BLaER1 (cell line): ENCODE results near the gene SMAD1.
A peak's percentile ranks its signal among the peaks of the same experiment; 100 is the strongest.

Experiments used
- H3K27ac ChIP-seq: shearing (Covaris generic); formaldehyde crosslinking; 2 replicates; pipeline ENCODE4 v1.8.1; 2022
- H3K27me3 ChIP-seq: shearing (Covaris generic); formaldehyde crosslinking; 2 replicates; pipeline ENCODE4 v1.8.1; 2022
- H3K36me3 ChIP-seq: shearing (Covaris generic); formaldehyde crosslinking; 2 replicates; pipeline ENCODE4 v1.8.1; 2022
- H3K4me1 ChIP-seq: shearing (Covaris generic); formaldehyde crosslinking; 2 replicates; pipeline ENCODE4 v1.8.1; 2022
- H3K4me2 ChIP-seq: shearing (Covaris generic); formaldehyde crosslinking; 2 replicates; pipeline ENCODE4 v1.8.1; 2022
- H3K4me3 ChIP-seq: shearing (Covaris generic); formaldehyde crosslinking; 2 replicates; pipeline ENCODE4 v1.8.1; 2022
- H3K9ac ChIP-seq: shearing (Covaris generic); formaldehyde crosslinking; 2 replicates; pipeline ENCODE4 v1.8.1; 2022
- H3K9me3 ChIP-seq: shearing (Covaris generic); formaldehyde crosslinking; 2 replicates; pipeline ENCODE4 v1.8.1; 2022
- H4K20me1 ChIP-seq: shearing (Covaris generic); formaldehyde crosslinking; 2 replicates; pipeline ENCODE4 v1.8.1; 2022
- Cebpa-rat ChIP-seq: shearing (Covaris generic); IDR thresholded peaks from 2 replicates; pipeline ENCODE4 v1.8.1; 2022

Gene SMAD1

DNA sequence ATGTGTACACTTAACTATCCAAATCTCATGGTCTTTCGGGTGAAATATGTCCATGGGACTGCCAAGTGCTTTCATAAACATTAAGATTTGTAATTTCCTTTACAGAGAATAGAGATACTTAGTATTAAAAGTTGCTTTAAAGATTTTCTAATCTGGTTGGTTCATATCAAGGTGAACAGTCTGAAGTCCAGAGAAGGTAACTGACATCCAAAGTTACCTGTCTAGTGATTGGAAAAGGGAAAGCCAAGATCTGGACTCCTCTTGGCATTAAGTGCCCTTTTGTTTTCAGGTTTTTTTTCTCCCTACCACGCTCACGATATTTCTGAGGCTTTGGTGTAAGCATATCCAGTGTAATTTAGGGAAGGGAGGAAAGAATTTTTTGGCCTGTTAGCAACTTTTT, 5.0 kb downstream of the SMAD1 start:
- Histone ChIP-seq H3K4me3 (no peak overlapping the region), H3K4me1 (peaks cover 79% of the 10 kb centered on the region), H3K27ac (no peak overlapping the region), H3K27me3 (no peaks in the 10 kb centered on the region), H3K9me3 (no peaks in the 10 kb centered on the region), H3K9ac (no peak overlapping the region), H4K20me1 (peaks cover 72% of the 10 kb centered on the region), H3K36me3 (0 out of 2 replicates have a peak, but pooled peaks cover 4% of the 10 kb centered on the region), H3K4me2 (peak overlapping the region; percentile 66)
- no peak for TF ChIP-seq Cebpa-rat

GRCh38 chr4:145487631-145488030, 6.0 kb downstream of the SMAD1 start:
- peaks cover 86% of the 10 kb centered on the region for H3K4me1 ChIP-seq
- H3K9me3 ChIP-seq = no peaks in the 10 kb centered on the region
- no peak overlapping the region for H3K4me3 ChIP-seq
- no peak overlapping the region for H3K27ac ChIP-seq
- peak overlapping the region; percentile 48; the same call in 1 of the 2 replicates for H3K9ac ChIP-seq
- TF ChIP-seq Cebpa-rat = no peak
- no peaks in the 10 kb centered on the region for H3K27me3 ChIP-seq
- H3K36me3 ChIP-seq = 0 out of 2 replicates have a peak, but pooled peaks cover 4% of the 10 kb centered on the region
- H3K4me2 ChIP-seq = peak overlapping the region; percentile 66
- peaks cover 82% of the 10 kb centered on the region for H4K20me1 ChIP-seq

DNA sequence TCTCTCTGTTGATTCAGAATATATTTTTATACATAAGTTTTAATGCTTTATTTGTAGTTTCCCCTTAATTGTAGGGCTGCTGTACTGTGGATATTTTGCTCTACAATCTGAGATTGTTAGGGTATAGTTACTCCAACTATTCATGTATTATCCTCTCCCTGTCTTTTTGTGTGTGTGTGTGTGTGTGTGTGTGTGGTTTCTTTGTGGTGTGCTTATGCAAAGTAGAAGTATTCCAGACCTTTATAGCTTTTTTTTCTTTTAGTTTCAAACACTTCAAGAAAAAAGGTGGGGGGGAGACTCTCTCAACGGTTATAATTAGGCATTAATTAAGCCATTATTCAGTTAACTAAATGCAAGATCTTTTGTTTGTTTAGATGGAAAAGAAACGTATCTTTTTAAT, 6.7 kb downstream of the SMAD1 start:
- Histone ChIP-seq H3K4me1 (peaks cover 92% of the 10 kb centered on the region), H3K4me2 (peak overlapping the region; percentile 66), H3K27me3 (no peaks in the 10 kb centered on the region), H3K9ac (no peak overlapping the region), H3K9me3 (no peaks in the 10 kb centered on the region), H3K36me3 (0 out of 2 replicates have a peak, but pooled peaks cover 4% of the 10 kb centered on the region), H4K20me1 (peaks cover 89% of the 10 kb centered on the region), H3K4me3 (no peak overlapping the region), H3K27ac (no peak overlapping the region)
- no peak for TF ChIP-seq Cebpa-rat

GRCh38 chr4:145489556-145489955, 7.9 kb downstream of the SMAD1 start:
- no peak overlapping the region for H3K27ac ChIP-seq
- H3K27me3 ChIP-seq = no peaks in the 10 kb centered on the region
- H3K4me1 ChIP-seq = peaks cover 92% of the 10 kb centered on the region
- H3K4me3 ChIP-seq = no peak overlapping the region
- H4K20me1 ChIP-seq = peaks cover 95% of the 10 kb centered on the region
- H3K9ac ChIP-seq = no peak overlapping the region
- no peaks in the 10 kb centered on the region for H3K9me3 ChIP-seq
- no peak for TF ChIP-seq Cebpa-rat
- H3K36me3 ChIP-seq = 0 out of 2 replicates have a peak, but pooled peaks cover 4% of the 10 kb centered on the region
- peak overlapping the region; percentile 13; the same call in 1 of the 2 replicates for H3K4me2 ChIP-seq

DNA sequence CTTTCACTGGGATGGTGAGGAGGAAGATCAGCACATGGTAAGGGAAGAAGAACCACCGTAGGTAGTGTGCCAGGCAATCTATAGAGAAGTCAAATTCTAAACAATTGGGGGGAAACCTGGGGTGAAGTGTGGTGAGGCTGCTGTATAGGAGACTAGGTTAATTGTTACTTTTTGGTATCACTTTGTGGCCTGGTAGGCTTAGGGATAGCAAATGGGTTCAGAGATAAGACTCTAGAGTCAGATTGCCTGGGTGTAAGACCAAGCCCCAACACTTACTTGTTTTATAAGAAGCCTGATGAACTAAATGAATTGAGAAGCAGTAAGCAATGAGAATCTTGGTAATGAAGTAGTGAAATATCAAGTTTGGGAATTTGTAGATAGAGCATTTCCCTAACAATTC, 8.7 kb downstream of the SMAD1 start:
- Histone ChIP-seq H4K20me1 (peaks cover 94% of the 10 kb centered on the region), H3K9ac (no peak overlapping the region), H3K4me2 (peak overlapping the region; percentile 13; the same call in 1 of the 2 replicates), H3K27ac (no peak overlapping the region), H3K36me3 (no peaks in the 10 kb centered on the region; the same call in 1 of the 2 replicates), H3K9me3 (no peaks in the 10 kb centered on the region), H3K4me3 (no peak overlapping the region), H3K4me1 (peaks cover 90% of the 10 kb centered on the region), H3K27me3 (no peaks in the 10 kb centered on the region)
- TF ChIP-seq Cebpa-rat = no peak

DNA sequence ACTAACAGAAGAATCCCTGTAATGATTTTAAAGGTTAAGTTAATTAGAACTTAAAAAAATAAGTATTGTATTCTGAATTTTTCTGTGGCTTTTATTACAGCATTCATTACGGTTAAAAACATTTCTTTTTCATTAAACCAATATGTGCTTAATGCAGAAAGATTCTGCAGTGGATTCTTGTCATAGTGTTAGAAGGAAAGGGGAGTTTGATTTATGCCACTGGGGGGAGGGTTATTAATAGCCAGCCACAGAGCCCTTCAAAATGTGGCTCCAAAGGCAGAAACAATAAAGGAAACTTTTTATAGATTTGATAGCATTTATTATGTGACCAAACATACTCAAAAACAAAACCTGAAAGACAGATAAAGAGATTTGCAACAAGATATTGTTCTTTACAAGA, 9.1 kb downstream of the SMAD1 start:
- H3K4me2 ChIP-seq = 0 out of 2 replicates have a peak overlapping the region, but pooled peaks have one; percentile 26
- H3K4me1 ChIP-seq = peaks cover 86% of the 10 kb centered on the region
- H3K27ac ChIP-seq = no peak overlapping the region
- H3K9me3 ChIP-seq = no peaks in the 10 kb centered on the region
- H4K20me1 ChIP-seq = peaks cover 90% of the 10 kb centered on the region
- H3K4me3 ChIP-seq = no peak overlapping the region
- H3K9ac ChIP-seq = no peak overlapping the region
- no peak for TF ChIP-seq Cebpa-rat
- no peaks in the 10 kb centered on the region for H3K27me3 ChIP-seq
- no peaks in the 10 kb centered on the region; the same call in 1 of the 2 replicates for H3K36me3 ChIP-seq

DNA sequence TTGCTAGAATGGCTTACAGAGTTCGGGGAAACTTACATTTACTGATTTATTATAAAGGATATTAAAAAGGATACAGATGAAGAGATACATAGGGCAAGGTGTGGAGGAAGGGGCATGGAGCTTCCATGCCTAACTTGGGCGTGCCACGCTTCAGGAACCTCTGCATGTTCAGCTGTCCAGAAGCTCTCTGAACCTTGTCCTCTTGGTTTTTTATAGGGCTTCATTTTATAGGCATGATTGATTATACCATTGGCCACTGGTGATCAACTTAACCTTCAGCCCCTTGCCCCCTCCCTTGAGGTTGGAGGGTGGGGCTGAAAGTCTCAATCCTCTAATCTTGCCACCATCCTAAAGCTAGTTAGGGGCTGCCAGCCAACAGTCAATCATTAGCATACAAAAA, 10.7 kb downstream of the SMAD1 start:
- Histone ChIP-seq H3K9ac (no peak overlapping the region), H3K4me1 (peaks cover 70% of the 10 kb centered on the region), H3K9me3 (no peaks in the 10 kb centered on the region), H4K20me1 (peaks cover 75% of the 10 kb centered on the region), H3K36me3 (no peaks in the 10 kb centered on the region; the same call in 1 of the 2 replicates), H3K4me2 (no peak overlapping the region; the same call in 1 of the 2 replicates), H3K27ac (no peak overlapping the region), H3K4me3 (no peak overlapping the region), H3K27me3 (no peaks in the 10 kb centered on the region)
- TF ChIP-seq Cebpa-rat = no peak

DNA sequence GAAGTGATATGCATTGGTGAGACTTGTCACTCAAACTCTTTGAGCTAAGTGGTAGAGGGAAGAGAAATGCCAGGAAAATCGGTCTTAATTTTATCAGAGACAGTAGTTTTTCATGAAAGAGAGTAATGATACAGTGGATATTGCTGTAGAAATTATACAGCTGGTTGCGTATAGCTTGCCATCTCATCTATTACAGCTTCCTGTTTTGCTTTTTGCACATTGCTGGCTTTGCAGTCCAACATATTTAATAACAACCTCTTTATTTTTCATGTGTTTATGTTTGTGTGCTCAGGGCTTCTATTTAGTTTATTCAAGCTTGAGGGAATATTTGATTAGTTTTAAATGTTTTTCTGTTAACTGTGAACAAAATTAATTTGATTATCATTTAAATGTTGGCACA, 11.5 kb downstream of the SMAD1 start:
- no peak overlapping the region; the same call in 1 of the 2 replicates for H3K4me2 ChIP-seq
- H3K4me1 ChIP-seq = peaks cover 63% of the 10 kb centered on the region
- peaks cover 67% of the 10 kb centered on the region for H4K20me1 ChIP-seq

DNA sequence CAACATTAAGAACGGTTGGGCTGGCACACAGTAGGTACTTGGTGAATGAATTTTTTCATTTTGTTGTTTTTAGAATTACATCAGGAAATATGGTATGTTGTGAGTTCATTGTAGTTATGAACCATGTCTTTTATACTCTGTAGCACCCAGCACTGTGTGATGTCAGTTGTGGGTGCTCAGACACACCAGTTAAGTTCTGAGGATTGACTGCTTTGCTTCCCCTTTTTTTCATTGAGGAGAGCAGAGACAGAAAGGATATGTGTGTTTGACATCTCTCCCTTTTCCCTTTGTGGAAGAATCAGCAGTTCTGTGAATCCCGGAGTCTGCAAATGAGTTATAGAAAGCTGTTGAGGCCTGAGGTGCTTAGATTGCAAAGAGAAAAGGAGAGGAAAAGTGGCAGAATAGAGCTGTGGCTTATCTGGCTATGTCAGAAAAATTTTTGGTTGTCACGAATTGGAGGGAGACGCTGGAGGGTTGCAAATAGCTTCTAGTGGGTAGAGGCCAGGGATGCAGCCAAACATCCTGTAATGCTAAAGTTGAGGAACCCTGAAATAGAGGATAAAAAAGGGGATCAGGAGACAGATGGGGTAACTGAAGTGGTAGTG, 13.1 kb downstream of the SMAD1 start:
- peaks cover 4% of the 10 kb centered on the region; the same call in 1 of the 2 replicates for H3K36me3 ChIP-seq
- H3K4me1 ChIP-seq = peaks cover 54% of the 10 kb centered on the region
- H3K9me3 ChIP-seq = no peaks in the 10 kb centered on the region
- no peak overlapping the region for H3K27ac ChIP-seq
- no peak overlapping the region for H3K9ac ChIP-seq
- H4K20me1 ChIP-seq = peaks cover 59% of the 10 kb centered on the region
- no peak overlapping the region for H3K4me3 ChIP-seq
- H3K27me3 ChIP-seq = no peaks in the 10 kb centered on the region
- peak overlapping the region; percentile 0; the same call in 1 of the 2 replicates for H3K4me2 ChIP-seq
- no peak for TF ChIP-seq Cebpa-rat

More for the DNA sequence above, 11.5 kb downstream of the SMAD1 start:
- Histone ChIP-seq H3K9me3 (no peaks in the 10 kb centered on the region), H3K36me3 (no peaks in the 10 kb centered on the region; the same call in 1 of the 2 replicates), H3K27ac (no peak overlapping the region), H3K9ac (no peak overlapping the region), H3K27me3 (no peaks in the 10 kb centered on the region), H3K4me3 (no peak overlapping the region)
- no peak for TF ChIP-seq Cebpa-rat

DNA sequence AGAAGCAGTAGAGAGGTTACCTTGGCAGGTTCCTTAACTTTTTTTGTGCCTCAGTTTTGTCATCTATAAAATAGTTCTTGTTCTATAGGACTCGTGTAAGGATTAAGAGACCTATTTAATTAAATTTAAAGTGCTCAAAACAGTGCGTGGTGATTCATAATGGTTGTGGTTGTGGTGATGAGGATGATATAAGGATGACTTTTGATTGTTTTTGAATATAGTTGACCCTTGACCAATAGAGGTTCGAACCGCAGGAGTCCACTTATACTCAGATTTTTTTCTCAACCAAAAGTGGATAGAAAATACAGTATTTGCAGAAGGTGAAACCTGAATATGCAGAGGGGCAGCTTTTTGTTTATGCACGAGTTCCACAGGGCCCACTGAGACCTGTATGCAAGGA, 14.6 kb downstream of the SMAD1 start:
- H3K9ac ChIP-seq = no peak overlapping the region
- H3K36me3 ChIP-seq = peaks cover 4% of the 10 kb centered on the region; the same call in 1 of the 2 replicates
- H3K4me1 ChIP-seq = peaks cover 54% of the 10 kb centered on the region
- H3K27me3 ChIP-seq = no peaks in the 10 kb centered on the region
- no peak overlapping the region for H3K4me3 ChIP-seq
- no peak for TF ChIP-seq Cebpa-rat
- peaks cover 45% of the 10 kb centered on the region for H4K20me1 ChIP-seq
- no peaks in the 10 kb centered on the region for H3K9me3 ChIP-seq
- H3K27ac ChIP-seq = no peak overlapping the region
- no peak overlapping the region for H3K4me2 ChIP-seq
